GM19099 (cell line): ENCODE measurements around the gene KCNJ4.

Experiments used
- POLR2A ChIP-seq: IDR thresholded peaks from 3 replicates; pipeline ENCODE4 v1.6.1; 2011; ENCODE audit warnings: low read depth; ENCODE audit not compliant: insufficient read length; ENCODE audit errors: extremely low read depth

Gene KCNJ4

DNA sequence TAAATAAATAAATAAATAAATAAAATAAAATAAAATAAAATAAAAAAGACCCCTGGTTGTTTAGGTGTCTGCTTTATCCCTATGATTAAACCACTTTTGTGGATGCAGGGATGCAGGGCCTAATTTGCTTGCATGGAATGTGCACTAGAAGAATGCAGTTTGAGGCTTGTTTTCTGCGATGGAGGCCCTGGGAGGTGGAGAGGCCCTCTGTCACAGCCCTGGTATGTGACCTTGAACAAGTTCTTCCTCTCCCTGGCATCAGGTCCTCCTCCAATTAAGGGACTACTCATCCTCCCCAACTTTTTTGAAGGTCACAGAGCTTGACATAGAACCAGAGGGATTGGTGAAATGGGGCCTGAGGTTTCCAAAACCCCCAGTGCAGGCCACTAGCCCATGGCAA, 22.7 kb downstream of the KCNJ4 start:
- TF ChIP-seq POLR2A = no peak

DNA sequence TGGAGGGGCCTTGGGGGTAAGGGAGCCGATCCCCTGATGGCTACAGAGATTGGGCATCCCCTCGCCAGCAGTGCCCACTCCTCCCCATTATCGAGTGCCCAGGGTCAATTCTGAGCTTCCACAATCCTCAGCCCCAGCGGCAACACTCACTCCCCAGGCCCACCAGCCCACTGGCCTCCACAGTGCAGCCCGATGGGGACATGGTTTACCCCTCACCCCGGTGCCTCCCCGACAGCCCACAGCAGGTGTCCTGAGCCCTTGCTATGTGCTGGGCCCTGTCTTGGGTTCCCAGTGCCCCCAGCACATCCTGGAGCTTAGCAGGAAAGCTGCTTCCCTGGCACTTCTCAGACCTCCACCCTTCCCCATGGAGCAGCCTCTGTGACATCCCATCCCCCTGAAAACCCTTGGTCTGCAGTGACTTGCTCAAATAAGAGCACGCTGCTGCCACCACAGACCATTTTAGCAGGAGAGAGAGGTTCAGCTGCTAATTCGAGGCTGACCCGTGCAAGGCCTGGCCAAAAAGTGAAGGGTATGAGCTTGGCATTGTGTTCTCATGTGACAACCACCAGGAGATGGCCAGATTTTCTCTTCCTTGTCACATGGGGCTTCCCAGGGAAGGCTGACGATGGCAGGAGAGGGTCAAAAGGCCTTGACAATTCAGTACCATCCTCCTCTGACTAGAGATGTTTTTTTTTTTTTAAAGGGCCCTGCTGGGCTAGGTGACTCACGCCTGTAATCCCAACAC, 23.6 kb downstream of the KCNJ4 start:
- no peak for TF ChIP-seq POLR2A

GRCh38 chr22:38429499-38430068, 25.4 kb downstream of the KCNJ4 start:
- no peak for TF ChIP-seq POLR2A

DNA sequence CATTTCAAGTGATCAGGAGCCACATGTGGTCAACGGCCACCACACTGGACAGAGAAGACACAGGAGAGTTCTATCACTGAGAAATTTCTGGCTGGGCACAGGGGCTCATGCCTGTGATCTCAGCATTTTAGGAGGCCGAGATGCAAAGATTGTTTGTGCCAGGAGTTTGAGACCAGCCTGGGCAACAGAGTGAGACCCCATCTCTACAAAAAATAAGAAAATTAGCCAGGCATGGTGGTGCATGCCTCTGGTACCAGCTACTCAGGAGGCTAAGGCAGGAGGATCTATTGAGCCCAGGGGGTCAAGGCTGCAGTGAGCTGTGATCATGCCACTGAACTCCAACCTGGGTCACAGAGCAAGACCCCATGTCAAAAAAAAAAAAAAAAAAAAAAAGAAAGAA, 26.3 kb downstream of the KCNJ4 start:
- no peak for TF ChIP-seq POLR2A

GRCh38 chr22:38427940-38428339, 27.1 kb downstream of the KCNJ4 start:
- no peak for TF ChIP-seq POLR2A

DNA sequence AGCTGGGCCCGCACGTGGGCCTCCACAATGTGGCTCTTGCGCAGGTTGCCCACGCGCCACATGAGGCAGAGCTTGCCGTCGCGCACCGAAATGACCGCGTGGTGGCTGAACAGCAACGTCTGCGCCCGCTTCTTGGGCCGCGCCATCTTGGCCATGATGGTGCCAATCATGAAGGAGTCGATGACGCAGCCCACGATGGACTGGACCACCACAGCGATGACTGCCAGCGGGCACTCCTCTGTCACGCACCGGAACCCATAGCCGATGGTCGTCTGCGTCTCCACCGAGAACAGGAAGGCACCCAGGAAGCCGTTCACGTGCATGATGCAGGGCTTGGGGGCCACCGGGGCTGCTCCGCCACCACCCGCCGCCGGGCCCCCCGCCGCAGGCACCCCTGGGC, 27.5 kb downstream of the KCNJ4 start:
- TF ChIP-seq POLR2A = no peak

DNA sequence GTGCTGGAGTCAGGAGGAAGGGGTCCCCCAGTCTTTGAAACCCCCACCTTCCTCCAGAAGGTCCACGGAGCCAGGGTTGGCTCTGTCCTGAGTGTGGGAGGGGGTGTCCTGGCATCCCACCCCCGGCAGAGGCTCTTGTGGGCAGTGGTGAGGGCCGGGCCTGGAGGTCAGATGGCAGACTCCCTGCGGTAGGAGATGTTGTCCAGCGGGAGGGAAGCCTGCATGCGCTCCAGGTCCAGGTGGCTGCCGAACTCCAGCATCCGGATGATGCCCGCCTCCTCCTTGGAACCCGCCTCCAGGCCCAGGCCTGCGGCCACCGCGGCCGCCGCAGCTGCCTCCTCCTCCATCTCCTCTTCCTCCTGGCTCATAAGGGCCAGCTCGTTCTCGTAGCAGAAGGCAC, 28.4 kb downstream of the KCNJ4 start:
- no peak for TF ChIP-seq POLR2A

GRCh38 chr22:38424525-38425080, 30.4 kb downstream of the KCNJ4 start:
- no peak for TF ChIP-seq POLR2A

- TF ChIP-seq POLR2A = no peak
Measured at GRCh38 chr22:38423512-38424503, 31.2 kb downstream of the KCNJ4 start.

DNA sequence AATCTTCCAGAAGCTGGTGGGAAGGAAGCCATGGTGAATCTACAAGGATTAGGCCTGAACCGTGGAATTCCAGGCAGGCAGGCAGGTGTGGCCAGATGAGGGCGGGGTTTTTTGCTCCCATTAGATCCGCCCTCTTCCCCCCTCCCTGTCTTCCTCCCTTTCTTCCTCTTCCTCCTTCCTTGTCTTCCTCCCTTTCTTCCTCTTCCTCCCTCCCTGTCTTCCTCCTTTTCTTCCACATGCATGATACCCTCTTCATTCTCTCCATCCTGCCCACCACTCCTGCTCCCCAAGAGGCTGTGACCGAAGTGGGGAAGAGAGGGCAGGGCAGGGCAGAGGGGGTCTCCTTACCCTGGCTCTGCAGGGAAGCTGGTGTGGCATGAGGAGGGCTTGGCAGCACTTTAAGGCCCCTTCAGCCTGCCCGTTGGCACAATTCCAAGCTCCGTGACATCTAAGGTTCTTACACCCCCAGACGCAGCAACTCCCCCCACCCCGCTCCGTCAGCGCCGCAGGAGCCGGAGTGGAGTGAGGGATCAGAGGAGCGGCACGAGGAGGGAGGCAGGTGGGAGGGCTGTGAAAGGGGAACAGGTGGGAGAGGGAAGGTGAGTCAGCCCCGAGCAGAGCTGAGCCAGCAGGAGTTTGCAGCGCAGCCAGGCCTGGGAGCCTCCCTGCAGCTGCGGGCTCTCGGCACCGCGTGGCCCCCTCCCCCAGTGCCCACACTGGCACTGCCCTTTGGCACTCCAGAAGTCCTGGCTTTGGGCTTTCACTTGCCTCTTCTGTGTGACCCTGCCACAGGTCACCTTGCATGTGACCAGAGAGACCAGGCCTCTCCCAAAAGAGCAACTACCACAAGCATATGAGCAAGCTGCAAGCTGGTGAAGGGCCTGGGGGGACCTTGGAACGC, 32.1 kb downstream of the KCNJ4 start:
- TF ChIP-seq POLR2A = no peak

DNA sequence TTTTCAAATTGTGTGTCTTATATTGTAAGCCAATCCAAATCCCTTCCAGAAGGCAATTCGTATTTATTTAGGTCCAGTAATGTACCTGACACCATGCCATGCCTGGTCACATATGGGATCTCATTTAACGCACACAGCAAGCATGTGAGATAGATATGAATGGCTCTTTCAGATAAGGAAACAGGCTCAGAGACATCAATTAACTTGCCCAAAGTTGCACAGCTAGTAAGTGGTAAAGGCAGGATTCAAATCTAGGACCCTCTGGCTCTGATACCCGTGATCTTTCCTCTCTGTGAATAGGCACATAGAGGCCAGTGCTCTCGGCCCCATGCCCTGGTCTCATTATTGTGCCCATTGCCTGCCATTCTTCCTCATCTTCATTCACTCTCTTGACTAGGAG, 34.3 kb downstream of the KCNJ4 start:
- TF ChIP-seq POLR2A = no peak

GRCh38 chr22:38419858-38420160, 35.2 kb downstream of the KCNJ4 start:
- no peak for TF ChIP-seq POLR2A

DNA sequence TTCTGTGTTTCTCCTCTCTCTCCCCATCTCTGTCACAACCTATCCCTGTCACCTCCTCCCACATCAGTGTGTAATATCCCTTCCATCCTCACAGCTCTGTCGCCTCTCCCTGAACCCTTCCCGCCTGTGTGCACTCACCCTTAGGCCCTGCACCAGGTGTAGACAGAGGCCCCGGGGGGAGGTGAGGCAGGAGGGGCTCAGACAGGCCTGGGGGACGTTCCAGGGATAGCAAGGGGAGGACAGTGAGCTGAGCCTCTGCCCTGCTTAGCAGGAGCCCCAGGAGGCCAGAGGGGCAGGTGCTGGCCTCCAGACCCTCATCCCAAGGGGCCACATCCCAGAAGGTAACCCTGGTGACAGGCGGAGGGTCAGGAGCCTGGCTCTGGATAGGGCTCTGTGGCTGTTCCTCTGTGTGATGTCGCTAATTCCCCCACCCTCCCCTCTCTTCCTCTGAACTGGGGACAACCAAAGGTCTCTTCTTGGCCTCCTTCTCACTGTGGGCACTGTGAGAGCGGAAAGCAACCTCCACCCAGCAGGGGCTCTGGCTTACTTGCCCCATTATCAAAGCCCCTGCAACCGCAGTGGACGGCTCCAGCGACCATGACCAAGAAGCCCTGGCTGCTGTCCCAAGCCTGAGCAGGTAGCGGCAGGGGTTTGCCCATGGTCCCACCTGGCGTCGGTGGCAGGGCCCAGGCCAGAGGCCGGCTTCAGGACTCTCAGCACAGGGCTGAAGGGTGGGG, 35.7 kb downstream of the KCNJ4 start:
- TF ChIP-seq POLR2A = no peak

- TF ChIP-seq POLR2A = no peak
Measured at GRCh38 chr22:38418589-38418988, 36.4 kb downstream of the KCNJ4 start.
